H54 (cell line): ENCODE measurements around the gene C2orf92.
A peak's percentile ranks its signal among the peaks of the same experiment; 100 is the strongest.

Source experiments
- DNase-seq: peaks from one replicate; pipeline ENCODE4 v3.0.0; 2011; ENCODE audit warnings: low spot score, mixed read lengths; ENCODE audit not compliant: insufficient read length
- FAIRE-seq: peaks from 3 replicates; lab custom pipeline; 2011; peaks lifted over from hg19 to GRCh38; lab: Jason Lieb, UNC
- POLR2A ChIP-seq: IDR thresholded peaks from 2 replicates; pipeline ENCODE4 v1.6.1; 2011; ENCODE audit warnings: low read depth, mild to moderate bottlenecking, low read length

The C2orf92 gene

GRCh38 chr2:97693476-97693875 lies 24.0 kb downstream of the C2orf92 start:
- no peak for TF ChIP-seq POLR2A
- FAIRE-seq, result no peak
- DNase-seq, result no peak

GRCh38 chr2:97695744-97696143 lies 26.2 kb downstream of the C2orf92 start:
- TF ChIP-seq POLR2A, result no peak
- no peak for DNase-seq
- no peak for FAIRE-seq

GRCh38 chr2:97697252-97698235 lies 28.0 kb downstream of the C2orf92 start:
- DNase-seq (peak; percentile 65), FAIRE-seq (peak; percentile 86)
- TF ChIP-seq POLR2A, result no peak

- DNase-seq (no peak), FAIRE-seq (no peak)
Observed at GRCh38 chr2:97698530-97698929, 29.0 kb downstream of the C2orf92 start.

GRCh38 chr2:97699765-97700444 lies 30.4 kb downstream of the C2orf92 start:
- peak; percentile 40 for DNase-seq
- FAIRE-seq, result peak; percentile 57

More at GRCh38 chr2:97698530-97698929, 29.0 kb downstream of the C2orf92 start:
- TF ChIP-seq POLR2A, result no peak

GRCh38 chr2:97701186-97701585 lies 31.7 kb downstream of the C2orf92 start:
- TF ChIP-seq POLR2A, result no peak
- FAIRE-seq (no peak), DNase-seq (no peak)

More at GRCh38 chr2:97699765-97700444, 30.4 kb downstream of the C2orf92 start:
- TF ChIP-seq POLR2A, result no peak

GRCh38 chr2:97701851-97702465 lies 32.4 kb downstream of the C2orf92 start:
- no peak for TF ChIP-seq POLR2A
- FAIRE-seq, result no peak
- DNase-seq, result no peak

- no peak for FAIRE-seq
- no peak for DNase-seq
- TF ChIP-seq POLR2A, result no peak
Observed at GRCh38 chr2:97702731-97703470, 33.4 kb downstream of the C2orf92 start.

GRCh38 chr2:97703741-97704140 lies 34.2 kb downstream of the C2orf92 start:
- DNase-seq (no peak), FAIRE-seq (no peak)
- no peak for TF ChIP-seq POLR2A

GRCh38 chr2:97704989-97705388 lies 35.5 kb downstream of the C2orf92 start:
- FAIRE-seq (no peak), DNase-seq (no peak)
- TF ChIP-seq POLR2A, result no peak

- FAIRE-seq (no peak), DNase-seq (no peak)
- TF ChIP-seq POLR2A, result no peak
Observed at GRCh38 chr2:97706112-97706511, 36.6 kb downstream of the C2orf92 start.

- DNase-seq, result no peak
- no peak for FAIRE-seq
- no peak for TF ChIP-seq POLR2A
Observed at GRCh38 chr2:97706708-97707345, 37.3 kb downstream of the C2orf92 start.
